Left renal cortex interstitium (tissue), 4 donors: ENCODE measurements around the gene MDM4. TPM values are rescaled to one million over a fixed set of nuclear protein-coding genes. Genes with fewer than 3 reads are reported as not detected.
A peak's percentile ranks its signal among the peaks of the same experiment; 100 is the strongest.

Source experiments
- DNase-seq, 4 donors: peaks; one replicate each; pipeline ENCODE4 v3.0.0-alpha.2; 2013; ENCODE audit warnings: low read depth in 4 of 4, low spot score in 2 of 4, missing footprints in 1 of 4
- polyA plus RNA-seq, 4 donors: library from polyadenylated mRNA; unstranded; fragments of 120-200 nt; gene quantifications; one replicate each; pipeline ENCODE4 v1.2.1, GENCODE V29; 2013; ENCODE audit not compliant: insufficient read length in 4 of 4

MDM4 gene
- polyA plus RNA-seq, 4 donors = 15.9 to 85.8 (median 40.8) TPM

GRCh38 chr1:204600203-204600602 is 84.0 kb downstream of the MDM4 start:
- DNase-seq = no peak

- no peak for DNase-seq
Observed at GRCh38 chr1:204600968-204601367, 84.8 kb downstream of the MDM4 start.

- DNase-seq = peak in 1 of 4 donors; percentile 21
Observed at GRCh38 chr1:204602111-204602579, 85.9 kb downstream of the MDM4 start.

- DNase-seq = no peak
Observed at GRCh38 chr1:204602871-204603542, 86.8 kb downstream of the MDM4 start.

- no peak for DNase-seq
Observed at GRCh38 chr1:204605791-204606190, 89.6 kb downstream of the MDM4 start.

Other genes starting within 250 kb of the MDM4 start
- gene PLEKHA6, start 156.5 kb upstream of the MDM4 start, polyA plus RNA-seq = 10 to 100 TPM; 44.7 to 64.2 (median 45.7) TPM
- gene PPP1R15B, start 104.6 kb upstream of the MDM4 start, polyA plus RNA-seq = 10 to 100 TPM; 35.4 to 41.5 (median 37.8) TPM
- gene PIK3C2B, start 21.6 kb upstream of the MDM4 start, polyA plus RNA-seq = 10 to 100 TPM; 13.2 to 28.7 (median 20.1) TPM
- 10 to 100 TPM; 11.3 to 15.3 (median 12.6) TPM for gene LRRN2, start 169.3 kb downstream of the MDM4 start, polyA plus RNA-seq